Left ventricle myocardium inferior (tissue), 1 donor: ENCODE results near the gene WDR90. TPM values are rescaled to one million over a fixed set of nuclear protein-coding genes. Genes with fewer than 3 reads are reported as not detected.

ENCODE experiments used
- DNase-seq: peaks from one replicate; pipeline ENCODE4 v3.0.0-alpha.2; 2020
- H3K27ac ChIP-seq: fragments of 200-600 bp; replicated peaks from 2 replicates; pipeline ENCODE4 v1.8.0; 2021
- H3K27me3 ChIP-seq: fragments of 200-600 bp; 2 replicates; pipeline ENCODE4 v1.8.0; 2021; ENCODE audit warnings: low read depth
- H3K36me3 ChIP-seq: fragments of 200-600 bp; 2 replicates; pipeline ENCODE4 v1.8.0; 2021
- H3K4me1 ChIP-seq: fragments of 200-600 bp; 2 replicates; pipeline ENCODE4 v1.8.0; 2021
- H3K4me3 ChIP-seq: fragments of 200-600 bp; 2 replicates; pipeline ENCODE4 v1.8.0; 2021; ENCODE audit warnings: mild to moderate bottlenecking, moderate library complexity
- H3K9me3 ChIP-seq: fragments of 200-600 bp; replicated peaks from 2 replicates; pipeline ENCODE4 v1.8.0; 2021
- intact Hi-C: fragments of 100-400 bp; cut with micrococcal nuclease; formaldehyde crosslinking; loops from one replicate; pipeline ENCODE4 v1.11.0; 2022
- total RNA-seq: library from RNA; stranded (reverse); fragmentation: NEBNext Ultra II Directional; extraction: Animal tissue kit (Norgen Biotek cat#: 25700); gene quantifications from one replicate; pipeline ENCODE4 v1.2.1, GENCODE V29; 2021
- TF ChIP-seq, protein P1 (sequence below): fragments of 200-600 bp; IDR thresholded peaks from 2 replicates; pipeline ENCODE4 v1.8.0; 2021; ENCODE audit warnings: antibody characterized with exemption, mild to moderate bottlenecking, borderline replicate concordance
- donor health status: DM: no; HTN: yes; CAD: no; lungs with severe emphysema.

Gene WDR90
- total RNA-seq, 1 donor from 2014 or later, result 9.2 TPM

DNA sequence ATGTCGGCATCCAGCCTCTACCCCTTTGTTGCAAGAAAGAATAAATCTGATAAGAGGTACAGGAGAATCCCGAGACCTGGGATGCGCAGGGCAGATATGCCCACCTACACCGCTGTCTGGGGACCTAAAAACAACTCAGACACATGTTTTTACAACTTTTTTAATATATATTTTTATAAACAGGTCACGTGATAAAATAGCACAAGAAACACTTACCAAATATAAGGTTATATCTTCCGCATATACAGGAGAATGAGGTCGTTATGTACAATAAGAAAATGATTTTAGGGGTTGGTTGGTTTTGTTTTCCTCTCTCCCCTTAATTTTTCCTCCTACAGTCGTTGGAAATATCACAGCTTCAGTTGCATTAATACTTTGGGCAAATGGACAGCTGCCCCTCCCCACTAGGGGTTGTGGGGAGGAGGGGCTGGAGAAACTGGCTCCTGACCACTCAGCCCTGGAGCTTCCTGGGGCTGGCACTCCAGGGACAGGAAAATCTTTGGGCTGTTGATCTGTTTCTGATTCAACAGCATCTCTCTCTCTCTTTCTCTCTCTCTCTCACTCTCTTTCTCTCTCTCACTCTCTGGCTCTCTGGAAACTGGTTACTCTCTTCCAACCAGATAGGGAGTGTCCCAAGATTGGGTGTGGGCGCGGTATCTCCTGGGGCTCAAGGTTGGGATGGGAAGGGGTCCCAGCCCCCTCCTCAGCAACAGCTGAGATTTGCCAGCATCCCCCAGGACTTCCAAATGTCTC, 43.4 kb downstream of the WDR90 start:
- no peak for DNase-seq
- Histone ChIP-seq H3K27ac (no peak overlapping the region), H3K27me3 (peaks cover 65% of the 10 kb centered on the region), H3K9me3 (no peaks in the 10 kb centered on the region), H3K4me1 (peaks cover 49% of the 10 kb centered on the region), H3K4me3 (no peak overlapping the region), H3K36me3 (peaks cover 3% of the 10 kb centered on the region)
- TF ChIP-seq, protein P1, sequence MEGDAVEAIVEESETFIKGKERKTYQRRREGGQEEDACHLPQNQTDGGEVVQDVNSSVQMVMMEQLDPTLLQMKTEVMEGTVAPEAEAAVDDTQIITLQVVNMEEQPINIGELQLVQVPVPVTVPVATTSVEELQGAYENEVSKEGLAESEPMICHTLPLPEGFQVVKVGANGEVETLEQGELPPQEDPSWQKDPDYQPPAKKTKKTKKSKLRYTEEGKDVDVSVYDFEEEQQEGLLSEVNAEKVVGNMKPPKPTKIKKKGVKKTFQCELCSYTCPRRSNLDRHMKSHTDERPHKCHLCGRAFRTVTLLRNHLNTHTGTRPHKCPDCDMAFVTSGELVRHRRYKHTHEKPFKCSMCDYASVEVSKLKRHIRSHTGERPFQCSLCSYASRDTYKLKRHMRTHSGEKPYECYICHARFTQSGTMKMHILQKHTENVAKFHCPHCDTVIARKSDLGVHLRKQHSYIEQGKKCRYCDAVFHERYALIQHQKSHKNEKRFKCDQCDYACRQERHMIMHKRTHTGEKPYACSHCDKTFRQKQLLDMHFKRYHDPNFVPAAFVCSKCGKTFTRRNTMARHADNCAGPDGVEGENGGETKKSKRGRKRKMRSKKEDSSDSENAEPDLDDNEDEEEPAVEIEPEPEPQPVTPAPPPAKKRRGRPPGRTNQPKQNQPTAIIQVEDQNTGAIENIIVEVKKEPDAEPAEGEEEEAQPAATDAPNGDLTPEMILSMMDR, result no peak
- intact Hi-C loops, result no loop called here

- DNase-seq, result no peak
- TF ChIP-seq, protein P1, result no peak
- no peaks in the 10 kb centered on the region for H3K9me3 ChIP-seq
- no peak overlapping the region for H3K4me3 ChIP-seq
- no peak overlapping the region for H3K27ac ChIP-seq
- H3K36me3 ChIP-seq, result no peaks in the 10 kb centered on the region
- intact Hi-C loops, result no loop called here
- peaks cover 74% of the 10 kb centered on the region for H3K27me3 ChIP-seq
- H3K4me1 ChIP-seq, result peaks cover 48% of the 10 kb centered on the region
Measured at GRCh38 chr16:693364-693763, 44.2 kb downstream of the WDR90 start.

- Histone ChIP-seq H3K36me3 (no peaks in the 10 kb centered on the region), H3K4me3 (peak overlapping the region; percentile 23), H3K27me3 (peaks cover 78% of the 10 kb centered on the region), H3K27ac (no peak overlapping the region), H3K4me1 (peaks cover 44% of the 10 kb centered on the region), H3K9me3 (no peaks in the 10 kb centered on the region)
- TF ChIP-seq, protein P1, result no peak
- intact Hi-C loops, result no loop called here
- no peak for DNase-seq
Measured at GRCh38 chr16:693766-694165, 44.6 kb downstream of the WDR90 start.

- Histone ChIP-seq H3K9me3 (no peaks in the 10 kb centered on the region), H3K27me3 (peaks cover 83% of the 10 kb centered on the region), H3K36me3 (no peaks in the 10 kb centered on the region), H3K27ac (no peak overlapping the region), H3K4me1 (peaks cover 39% of the 10 kb centered on the region), H3K4me3 (peak overlapping the region; percentile 23)
- DNase-seq, result no peak
- TF ChIP-seq, protein P1, result no peak
- intact Hi-C loops, result no loop called here
Measured at GRCh38 chr16:694187-694862, 45.2 kb downstream of the WDR90 start.

DNA sequence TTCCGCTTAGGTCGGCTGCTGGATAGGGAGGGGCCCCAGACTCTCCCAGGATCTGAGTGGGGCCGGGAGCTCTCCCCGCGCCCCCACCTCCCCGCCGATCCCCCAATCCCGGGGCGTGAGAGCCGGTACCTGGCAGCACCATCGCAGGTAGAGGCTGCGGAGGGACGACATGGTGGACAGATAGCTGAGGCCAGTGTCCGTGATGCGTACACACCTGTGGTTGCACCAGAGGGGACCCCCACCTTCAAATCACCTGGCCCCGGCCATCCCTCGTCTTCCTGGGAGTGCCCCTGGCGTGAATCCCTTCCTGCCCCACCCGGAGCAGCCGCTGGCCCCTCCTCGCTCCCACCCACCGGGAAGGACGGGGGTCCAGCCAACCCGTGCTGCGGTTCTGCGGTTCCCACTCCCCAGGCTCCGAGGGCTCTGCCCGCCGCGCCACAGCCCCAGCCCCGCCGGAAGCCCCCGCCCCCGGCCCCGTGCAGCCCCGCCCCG, 45.7 kb downstream of the WDR90 start:
- TF ChIP-seq, protein P1, result no peak
- no peaks in the 10 kb centered on the region for H3K9me3 ChIP-seq
- H3K27ac ChIP-seq, result no peak overlapping the region
- no peak for DNase-seq
- H3K27me3 ChIP-seq, result peaks cover 89% of the 10 kb centered on the region
- intact Hi-C loops, result no loop called here
- H3K4me1 ChIP-seq, result peaks cover 33% of the 10 kb centered on the region
- peak overlapping the region; percentile 23 for H3K4me3 ChIP-seq
- no peaks in the 10 kb centered on the region for H3K36me3 ChIP-seq
